Neural cell (in vitro differentiated cells): ENCODE data around the gene STAP2. TPM values are rescaled to one million over a fixed set of nuclear protein-coding genes. Genes with fewer than 3 reads are reported as not detected.

Source experiments
- H2AFZ ChIP-seq: fragments of 200-600, 300-800 bp; sonication (generic), shearing (Covaris generic); 2 replicates; pipeline ENCODE4 v1.6.0; 2014; ENCODE audit warnings: low read depth, mild to moderate bottlenecking, antibody characterized with exemption, low read length, moderate library complexity
- H3F3A ChIP-seq: fragments of 200-600 bp; shearing (Covaris generic); 2 replicates; pipeline ENCODE4 v1.6.1; 2016; ENCODE audit warnings: mild to moderate bottlenecking, moderate library complexity, mixed read lengths, antibody characterized with exemption, low read length; ENCODE audit not compliant: insufficient read depth, poor library complexity, severe bottlenecking
- H3K27ac ChIP-seq: fragments of 200-600, 300-800 bp; sonication (generic), shearing (Covaris generic); 2 replicates; pipeline ENCODE4 v1.5.1; 2014; ENCODE audit warnings: mild to moderate bottlenecking, low read length, moderate library complexity
- H3K27me3 ChIP-seq: fragments of 300-800, 200-600 bp; sonication (generic), shearing (Covaris generic); 2 replicates; pipeline ENCODE4 v1.6.0; 2014; ENCODE audit warnings: mild to moderate bottlenecking, low read depth, low read length, moderate library complexity; ENCODE audit not compliant: insufficient read depth
- H3K36me3 ChIP-seq: fragments of 300-800, 200-600 bp; sonication (generic), shearing (Covaris generic); 2 replicates; pipeline ENCODE4 v1.5.1; 2014; ENCODE audit warnings: mild to moderate bottlenecking, antibody characterized with exemption, low read length, moderate library complexity; ENCODE audit not compliant: insufficient read depth
- H3K4me2 ChIP-seq: fragments of 300-800, 200-600 bp; sonication (generic), shearing (Covaris generic); 2 replicates; pipeline ENCODE4 v1.6.0; 2014; ENCODE audit warnings: mild to moderate bottlenecking, low read length
- H3K4me3 ChIP-seq: fragments of 300-800, 200-600 bp; sonication (generic), shearing (Covaris generic); 2 replicates; pipeline ENCODE4 v1.5.1; 2014; ENCODE audit warnings: mild to moderate bottlenecking, low read length, moderate library complexity
- H3K79me2 ChIP-seq: fragments of 200-600 bp; shearing (Covaris generic); replicated peaks from 2 replicates; pipeline ENCODE4 v1.6.0; 2014; ENCODE audit warnings: mild to moderate bottlenecking, low read length, moderate library complexity; ENCODE audit not compliant: insufficient read depth
- H3K9ac ChIP-seq: fragments of 300-800, 200-600 bp; sonication (generic), shearing (Covaris generic); 2 replicates; pipeline ENCODE4 v1.6.1; 2016; ENCODE audit warnings: mild to moderate bottlenecking, low read length, mixed read lengths
- H3K9me2 ChIP-seq: fragments of 200-600 bp; shearing (Covaris generic); 2 replicates; pipeline ENCODE4 v1.6.1; 2016; ENCODE audit warnings: mild to moderate bottlenecking, low read length, mixed read lengths; ENCODE audit not compliant: insufficient read depth
- H3K9me3 ChIP-seq: fragments of 200-600, 300-800 bp; sonication (generic), shearing (Covaris generic); 2 replicates; pipeline ENCODE4 v1.6.1; 2016; ENCODE audit warnings: mild to moderate bottlenecking, mixed run types, low read length, moderate library complexity, mixed read lengths
- H4K20me1 ChIP-seq: fragments of 200-600 bp; shearing (Covaris generic); 2 replicates; pipeline ENCODE4 v1.6.1; 2016; ENCODE audit warnings: mild to moderate bottlenecking, mixed run types; ENCODE audit not compliant: insufficient read depth
- EP300 ChIP-seq: fragments of 450-650 bp; conservative IDR thresholded peaks from 2 replicates; pipeline ENCODE4 v1.6.1; 2014; ENCODE audit warnings: antibody characterized with exemption, mild to moderate bottlenecking, moderate library complexity; ENCODE audit not compliant: poor library complexity, severe bottlenecking
- EZH2 ChIP-seq: fragments of 200-600, 300-800 bp; shearing (Covaris generic), sonication (generic); IDR thresholded peaks from 2 replicates; pipeline ENCODE4 v1.6.1; 2014; ENCODE audit warnings: antibody characterized with exemption, low read length, borderline replicate concordance, mild to moderate bottlenecking; ENCODE audit not compliant: insufficient read depth, poor library complexity, severe bottlenecking
- MXI1 ChIP-seq: fragments of 450-650 bp; conservative IDR thresholded peaks from 2 replicates; pipeline ENCODE4 v1.6.1; 2014; ENCODE audit warnings: antibody characterized with exemption, mild to moderate bottlenecking; ENCODE audit not compliant: poor library complexity, severe bottlenecking
- POLR2AphosphoS5 ChIP-seq: IDR thresholded peaks from 2 replicates; pipeline ENCODE4 v1.6.1; 2012
- RAD21 ChIP-seq: fragments of 450-650 bp; conservative IDR thresholded peaks from 2 replicates; pipeline ENCODE4 v1.6.1; 2014; ENCODE audit warnings: antibody characterized with exemption, mild to moderate bottlenecking, moderate library complexity
- SMC3 ChIP-seq: fragments of 450-650 bp; conservative IDR thresholded peaks from 2 replicates; pipeline ENCODE4 v1.6.1; 2014; ENCODE audit warnings: antibody characterized with exemption, mild to moderate bottlenecking, moderate library complexity; ENCODE audit not compliant: poor library complexity
- TAF1 ChIP-seq: IDR thresholded peaks from 2 replicates; pipeline ENCODE4 v1.6.1; 2012; ENCODE audit warnings: low read depth
- polyA plus RNA-seq: library from polyadenylated mRNA; depleted of rRNA; stranded (reverse); fragments of >200 nt; gene quantifications from 2 replicates; pipeline ENCODE4 v1.2.3, GENCODE V29; 2014
- TF ChIP-seq, protein P1 (sequence below): fragments of 450-650 bp; IDR thresholded peaks from 2 replicates; pipeline ENCODE4 v1.5.1; 2014; ENCODE audit warnings: antibody characterized with exemption, mild to moderate bottlenecking, moderate library complexity; ENCODE audit not compliant: poor library complexity, severe bottlenecking
- TF ChIP-seq, protein P2 (sequence below): IDR thresholded peaks from 2 replicates; pipeline ENCODE4 v1.6.1; 2012; ENCODE audit warnings: borderline replicate concordance

STAP2 gene
- polyA plus RNA-seq, 1 donor from 2014 or later, result 0.16 TPM

DNA sequence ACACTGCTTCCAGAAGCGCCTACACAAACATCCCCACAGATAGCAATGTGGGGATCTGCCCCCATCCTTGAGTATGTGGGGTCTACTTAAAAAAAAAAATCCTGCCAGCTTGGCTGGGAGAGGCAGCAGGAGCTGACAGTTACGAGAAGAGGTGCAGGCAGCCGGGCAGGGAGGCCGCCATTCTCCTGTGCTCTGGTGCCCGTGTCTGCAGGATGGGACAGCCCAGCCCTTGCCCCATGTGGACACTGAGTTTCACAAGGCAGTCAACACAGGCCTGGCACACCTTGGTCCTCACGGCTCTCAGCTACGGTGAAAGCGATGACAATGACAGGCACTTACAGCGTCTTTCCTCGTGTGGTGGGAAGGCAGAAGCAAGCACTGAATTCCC lies 28.7 kb upstream of the STAP2 start:
- Histone ChIP-seq H3K9me3 (no peaks in the 10 kb centered on the region), H3K27me3 (no peaks in the 10 kb centered on the region), H3K36me3 (no peaks in the 10 kb centered on the region), H3K79me2 (no peaks in the 10 kb centered on the region), H3K9ac (no peak overlapping the region), H3K27ac (no peak overlapping the region), H3K4me3 (no peak overlapping the region), H3K9me2 (no peaks in the 10 kb centered on the region), H4K20me1 (no peaks in the 10 kb centered on the region), H3K4me2 (no peak overlapping the region), H3F3A (no peaks in the 10 kb centered on the region), H2AFZ (no peak overlapping the region)
- TF ChIP-seq, protein P1, sequence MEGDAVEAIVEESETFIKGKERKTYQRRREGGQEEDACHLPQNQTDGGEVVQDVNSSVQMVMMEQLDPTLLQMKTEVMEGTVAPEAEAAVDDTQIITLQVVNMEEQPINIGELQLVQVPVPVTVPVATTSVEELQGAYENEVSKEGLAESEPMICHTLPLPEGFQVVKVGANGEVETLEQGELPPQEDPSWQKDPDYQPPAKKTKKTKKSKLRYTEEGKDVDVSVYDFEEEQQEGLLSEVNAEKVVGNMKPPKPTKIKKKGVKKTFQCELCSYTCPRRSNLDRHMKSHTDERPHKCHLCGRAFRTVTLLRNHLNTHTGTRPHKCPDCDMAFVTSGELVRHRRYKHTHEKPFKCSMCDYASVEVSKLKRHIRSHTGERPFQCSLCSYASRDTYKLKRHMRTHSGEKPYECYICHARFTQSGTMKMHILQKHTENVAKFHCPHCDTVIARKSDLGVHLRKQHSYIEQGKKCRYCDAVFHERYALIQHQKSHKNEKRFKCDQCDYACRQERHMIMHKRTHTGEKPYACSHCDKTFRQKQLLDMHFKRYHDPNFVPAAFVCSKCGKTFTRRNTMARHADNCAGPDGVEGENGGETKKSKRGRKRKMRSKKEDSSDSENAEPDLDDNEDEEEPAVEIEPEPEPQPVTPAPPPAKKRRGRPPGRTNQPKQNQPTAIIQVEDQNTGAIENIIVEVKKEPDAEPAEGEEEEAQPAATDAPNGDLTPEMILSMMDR, result no peak
- no peak for TF ChIP-seq POLR2AphosphoS5
- no peak for TF ChIP-seq RAD21
- TF ChIP-seq MXI1, result no peak
- no peak for TF ChIP-seq SMC3
- no peak for TF ChIP-seq TAF1
- TF ChIP-seq, protein P2, sequence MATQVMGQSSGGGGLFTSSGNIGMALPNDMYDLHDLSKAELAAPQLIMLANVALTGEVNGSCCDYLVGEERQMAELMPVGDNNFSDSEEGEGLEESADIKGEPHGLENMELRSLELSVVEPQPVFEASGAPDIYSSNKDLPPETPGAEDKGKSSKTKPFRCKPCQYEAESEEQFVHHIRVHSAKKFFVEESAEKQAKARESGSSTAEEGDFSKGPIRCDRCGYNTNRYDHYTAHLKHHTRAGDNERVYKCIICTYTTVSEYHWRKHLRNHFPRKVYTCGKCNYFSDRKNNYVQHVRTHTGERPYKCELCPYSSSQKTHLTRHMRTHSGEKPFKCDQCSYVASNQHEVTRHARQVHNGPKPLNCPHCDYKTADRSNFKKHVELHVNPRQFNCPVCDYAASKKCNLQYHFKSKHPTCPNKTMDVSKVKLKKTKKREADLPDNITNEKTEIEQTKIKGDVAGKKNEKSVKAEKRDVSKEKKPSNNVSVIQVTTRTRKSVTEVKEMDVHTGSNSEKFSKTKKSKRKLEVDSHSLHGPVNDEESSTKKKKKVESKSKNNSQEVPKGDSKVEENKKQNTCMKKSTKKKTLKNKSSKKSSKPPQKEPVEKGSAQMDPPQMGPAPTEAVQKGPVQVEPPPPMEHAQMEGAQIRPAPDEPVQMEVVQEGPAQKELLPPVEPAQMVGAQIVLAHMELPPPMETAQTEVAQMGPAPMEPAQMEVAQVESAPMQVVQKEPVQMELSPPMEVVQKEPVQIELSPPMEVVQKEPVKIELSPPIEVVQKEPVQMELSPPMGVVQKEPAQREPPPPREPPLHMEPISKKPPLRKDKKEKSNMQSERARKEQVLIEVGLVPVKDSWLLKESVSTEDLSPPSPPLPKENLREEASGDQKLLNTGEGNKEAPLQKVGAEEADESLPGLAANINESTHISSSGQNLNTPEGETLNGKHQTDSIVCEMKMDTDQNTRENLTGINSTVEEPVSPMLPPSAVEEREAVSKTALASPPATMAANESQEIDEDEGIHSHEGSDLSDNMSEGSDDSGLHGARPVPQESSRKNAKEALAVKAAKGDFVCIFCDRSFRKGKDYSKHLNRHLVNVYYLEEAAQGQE, result no peak
- TF ChIP-seq EZH2, result no peak
- no peak for TF ChIP-seq EP300

DNA sequence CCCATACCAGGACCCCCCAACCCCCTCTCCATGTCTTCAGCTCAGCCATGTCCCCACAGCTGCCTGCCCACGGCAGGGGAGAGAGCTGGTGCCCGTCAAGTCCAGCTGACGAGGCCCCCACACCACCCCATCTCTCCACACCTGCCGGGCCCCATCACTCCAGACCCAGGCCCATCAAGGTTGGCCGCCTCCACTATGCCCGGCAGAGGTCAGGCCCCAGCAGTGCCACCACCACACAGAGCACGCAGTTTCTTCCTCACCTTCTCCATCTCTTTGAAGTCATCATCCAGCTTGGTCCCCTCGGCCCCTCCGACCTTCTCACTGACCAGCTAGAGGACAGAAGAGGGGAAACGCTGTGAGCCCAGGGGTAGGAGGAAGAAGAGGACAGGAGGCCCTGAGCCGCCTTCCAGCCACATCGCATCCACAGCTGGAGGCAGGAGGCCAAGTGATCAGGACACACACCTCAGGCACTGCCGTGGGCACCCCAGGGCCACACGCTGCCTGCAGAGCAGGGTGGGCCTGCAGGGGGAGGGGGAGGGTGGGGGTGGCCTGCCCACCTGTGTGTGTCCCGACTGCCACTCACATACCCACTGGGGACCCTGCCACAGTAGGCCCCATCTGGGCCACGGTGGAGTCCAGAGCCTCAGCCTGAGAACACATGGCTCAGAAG lies 28.2 kb upstream of the STAP2 start:
- TF ChIP-seq, protein P1, result no peak
- peak; percentile 1 for TF ChIP-seq POLR2AphosphoS5
- Histone ChIP-seq H2AFZ (no peak overlapping the region), H3F3A (no peaks in the 10 kb centered on the region), H3K36me3 (no peaks in the 10 kb centered on the region), H3K27ac (no peak overlapping the region), H3K9ac (no peak overlapping the region), H3K4me2 (no peak overlapping the region), H3K4me3 (no peak overlapping the region), H4K20me1 (no peaks in the 10 kb centered on the region), H3K79me2 (no peaks in the 10 kb centered on the region), H3K9me3 (no peaks in the 10 kb centered on the region), H3K27me3 (no peaks in the 10 kb centered on the region), H3K9me2 (no peaks in the 10 kb centered on the region)
